SK-N-SH (cell line): ENCODE measurements around the gene PAOX. TPM values are rescaled to one million over a fixed set of nuclear protein-coding genes. Genes with fewer than 3 reads are reported as not detected.

Source experiments
- CTCF ChIA-PET: fragments of 300-600, 350-600 bp; formaldehyde crosslinking; extraction: SDS; loops from one replicate; lab custom pipeline; 2021; lab: Yijun Ruan, JAX
- POLR2A ChIA-PET: fragments of 350-600 bp; sonication (Branson Sonifier 250); formaldehyde crosslinking; extraction: SDS; loops from one replicate; lab custom pipeline; 2020; ENCODE audit warnings: antibody characterized with exemption, inconsistent platforms; lab: Yijun Ruan, JAX
- DNase-seq: peaks from one replicate; pipeline ENCODE4 v3.0.0; 2012
- H2AFZ ChIP-seq: fragments of 200-600 bp; sonication (generic); 2 replicates; pipeline ENCODE4 v1.8.1; 2016; ENCODE audit warnings: antibody characterized with exemption, mild to moderate bottlenecking, low read depth
- H3F3A ChIP-seq: fragments of 200-600 bp; sonication (generic); replicated peaks from 2 replicates; pipeline ENCODE3; 2016; ENCODE audit warnings: antibody characterized with exemption, mild to moderate bottlenecking; ENCODE audit not compliant: insufficient read depth
- H3K27ac ChIP-seq, 2 experiments: fragments of 200-500 bp in 1 of 2; fragments of 200-600 bp in 1 of 2; sonication (Bioruptor generic) in 1 of 2; sonication (generic), shearing (Covaris generic) in 1 of 2; 2 replicates each; pipeline versions ENCODE4 v1.5.1 to v1.6.1; 2014 to 2016; ENCODE audit warnings: low read depth in 2 of 2, inconsistent platforms in 1 of 2, low read length in 1 of 2, mild to moderate bottlenecking in 1 of 2, mixed read lengths in 1 of 2
- H3K27me3 ChIP-seq: fragments of 200-600 bp; sonication (generic), shearing (Covaris generic); 2 replicates; pipeline ENCODE4 v1.6.1; 2016; ENCODE audit warnings: mixed run types; ENCODE audit not compliant: insufficient read depth
- H3K36me3 ChIP-seq, 2 experiments: fragments of 200-500 bp in 1 of 2; fragments of 200-600 bp in 1 of 2; sonication (Bioruptor generic) in 1 of 2; sonication (generic) in 1 of 2; replicated peaks in 1 of 2; 2 replicates each; pipeline versions ENCODE3 to v1.5.1; 2014 to 2016; ENCODE audit warnings: low read length in 1 of 2, mild to moderate bottlenecking in 1 of 2; ENCODE audit not compliant: insufficient read depth in 2 of 2, control insufficient read depth in 1 of 2
- H3K4me1 ChIP-seq, 2 experiments: fragments of 200-500 bp in 1 of 2; fragments of 200-600 bp in 1 of 2; sonication (Bioruptor generic) in 1 of 2; sonication (generic), shearing (Covaris generic) in 1 of 2; 2 replicates each; pipeline versions ENCODE4 v1.5.1 to v1.6.1; 2014 to 2016; ENCODE audit warnings: low read depth in 1 of 2, low read length in 1 of 2, mixed run types in 1 of 2; ENCODE audit not compliant: insufficient read depth in 2 of 2, control insufficient read depth in 1 of 2
- H3K4me2 ChIP-seq: fragments of 200-600 bp; sonication (generic), shearing (Covaris generic); 2 replicates; pipeline ENCODE4 v1.6.1; 2017; ENCODE audit warnings: mixed run types
- H3K4me3 ChIP-seq, 2 experiments: fragments of 200-500 bp in 1 of 2; fragments of 200-600 bp in 1 of 2; sonication (Bioruptor generic) in 1 of 2; sonication (generic), shearing (Covaris generic) in 1 of 2; 2 replicates each; pipeline versions ENCODE4 v1.5.1 to v1.8.1; 2014 to 2016; ENCODE audit warnings: low read depth in 2 of 2, inconsistent platforms in 1 of 2, low read length in 1 of 2, mild to moderate bottlenecking in 1 of 2, mixed read lengths in 1 of 2, moderate library complexity in 1 of 2
- H3K79me2 ChIP-seq: fragments of 200-600 bp; sonication (generic); 2 replicates; pipeline ENCODE4 v1.8.1; 2017; ENCODE audit warnings: mild to moderate bottlenecking; ENCODE audit not compliant: insufficient read depth
- H3K9ac ChIP-seq: fragments of 200-600 bp; sonication (generic); 2 replicates; pipeline ENCODE4 v1.6.1; 2017; ENCODE audit warnings: mixed run types
- H3K9me2 ChIP-seq: fragments of 200-600 bp; sonication (generic); 2 replicates; pipeline ENCODE4 v1.6.1; 2017; ENCODE audit warnings: mixed run types
- H3K9me3 ChIP-seq: fragments of 200-600 bp; sonication (generic); 2 replicates; pipeline ENCODE4 v1.6.1; 2017; ENCODE audit warnings: mixed run types, mild to moderate bottlenecking, moderate library complexity
- H4K20me1 ChIP-seq: fragments of 200-600 bp; sonication (generic); 2 replicates; pipeline ENCODE4 v1.6.1; 2017; ENCODE audit warnings: mild to moderate bottlenecking, mixed run types; ENCODE audit not compliant: insufficient read depth
- FOSL2 ChIP-seq: IDR thresholded peaks from 2 replicates; pipeline ENCODE4 v1.4.0; 2012; ENCODE audit warnings: low read depth, mild to moderate bottlenecking, moderate library complexity, borderline replicate concordance
- FOXJ3 ChIP-seq: sonication (generic); formaldehyde crosslinking; IDR thresholded peaks from 2 replicates; pipeline ENCODE4 v1.5.1; 2020; ENCODE audit warnings: mild to moderate bottlenecking, missing genetic modification reagents
- JUND ChIP-seq: IDR thresholded peaks from 2 replicates; pipeline ENCODE4 v1.4.0; 2012
- MEF2A ChIP-seq: IDR thresholded peaks from 2 replicates; pipeline ENCODE4 v1.4.0; 2012; ENCODE audit warnings: low read depth, borderline replicate concordance
- NFIC ChIP-seq: IDR thresholded peaks from 2 replicates; pipeline ENCODE4 v1.4.0; 2012; ENCODE audit warnings: borderline replicate concordance
- NRF1 ChIP-seq: IDR thresholded peaks from 2 replicates; pipeline ENCODE4 v1.6.1; 2012; ENCODE audit warnings: low read depth, mild to moderate bottlenecking, low read length
- POLR2AphosphoS5 ChIP-seq: IDR thresholded peaks from 2 replicates; pipeline ENCODE4 v1.6.1; 2012; ENCODE audit warnings: low read depth, low read length
- RCOR1 ChIP-seq: fragments of 150-350 bp; IDR thresholded peaks from 2 replicates; pipeline ENCODE4 v1.6.1; 2017; ENCODE audit warnings: antibody characterized with exemption, low read length
- TAF1 ChIP-seq: IDR thresholded peaks from 2 replicates; pipeline ENCODE4 v1.6.1; 2012; ENCODE audit warnings: low read depth, mild to moderate bottlenecking, low read length, moderate library complexity, borderline replicate concordance
- TCF12 ChIP-seq: IDR thresholded peaks from 2 replicates; pipeline ENCODE4 v1.4.0; 2012
- TEAD4 ChIP-seq: IDR thresholded peaks from 2 replicates; pipeline ENCODE4 v1.4.0; 2012; ENCODE audit warnings: mild to moderate bottlenecking, borderline replicate concordance; ENCODE audit not compliant: insufficient read depth
- WGBS: methylation state at CpG from one replicate; pipeline ENCODE4 v1.1.6; 2017; ENCODE audit warnings: low lambda C conversion rate; 5-methylcytosine and 5-hydroxymethylcytosine counted together
- polyA plus RNA-seq, 3 experiments: library from polyadenylated mRNA; depleted of rRNA; stranded (reverse); fragments of >200 nt; gene quantifications; 2 replicates each; pipeline ENCODE4 v1.2.3, GENCODE V29; 2012
- TF ChIP-seq, protein P1 (sequence below): fragments of 200-600 bp; sonication (generic); IDR thresholded peaks from 2 replicates; pipeline ENCODE4 v1.6.1; 2017; ENCODE audit warnings: antibody characterized with exemption, mild to moderate bottlenecking, moderate library complexity
- TF ChIP-seq, protein P2 (sequence below): IDR thresholded peaks from 2 replicates; pipeline ENCODE4 v1.4.0; 2012; ENCODE audit warnings: low read depth, borderline replicate concordance
- TF ChIP-seq, protein P3 (sequence below): fragments of 150-350 bp; IDR thresholded peaks from 2 replicates; pipeline ENCODE4 v1.6.1; 2016; ENCODE audit warnings: mild to moderate bottlenecking, low read depth, low read length

Gene PAOX
- polyA plus RNA-seq, 1 of the 3 experiments (the other 2 are of a cell fraction), result 6.2 TPM

- Histone ChIP-seq H3K27ac (no peak overlapping the region), H3K9me2 (no peaks in the 10 kb centered on the region), H3K9ac (no peak overlapping the region), H3K4me1 (peaks cover 0 to 26% of the 10 kb centered on the region in 2 experiments; a peak in 1 of 4 replicates)
- TF ChIP-seq POLR2AphosphoS5 (no peak), NFIC (no peak), FOXJ3 (CRISPR knock-in tag) (no peak), FOSL2 (no peak), TCF12 (no peak), TEAD4 (no peak), MEF2A (no peak), JUND (no peak), RCOR1 (no peak), NRF1 (no peak), TAF1 (no peak)
- TF ChIP-seq, protein P1, sequence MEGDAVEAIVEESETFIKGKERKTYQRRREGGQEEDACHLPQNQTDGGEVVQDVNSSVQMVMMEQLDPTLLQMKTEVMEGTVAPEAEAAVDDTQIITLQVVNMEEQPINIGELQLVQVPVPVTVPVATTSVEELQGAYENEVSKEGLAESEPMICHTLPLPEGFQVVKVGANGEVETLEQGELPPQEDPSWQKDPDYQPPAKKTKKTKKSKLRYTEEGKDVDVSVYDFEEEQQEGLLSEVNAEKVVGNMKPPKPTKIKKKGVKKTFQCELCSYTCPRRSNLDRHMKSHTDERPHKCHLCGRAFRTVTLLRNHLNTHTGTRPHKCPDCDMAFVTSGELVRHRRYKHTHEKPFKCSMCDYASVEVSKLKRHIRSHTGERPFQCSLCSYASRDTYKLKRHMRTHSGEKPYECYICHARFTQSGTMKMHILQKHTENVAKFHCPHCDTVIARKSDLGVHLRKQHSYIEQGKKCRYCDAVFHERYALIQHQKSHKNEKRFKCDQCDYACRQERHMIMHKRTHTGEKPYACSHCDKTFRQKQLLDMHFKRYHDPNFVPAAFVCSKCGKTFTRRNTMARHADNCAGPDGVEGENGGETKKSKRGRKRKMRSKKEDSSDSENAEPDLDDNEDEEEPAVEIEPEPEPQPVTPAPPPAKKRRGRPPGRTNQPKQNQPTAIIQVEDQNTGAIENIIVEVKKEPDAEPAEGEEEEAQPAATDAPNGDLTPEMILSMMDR, result no peak
- TF ChIP-seq, protein P2, sequence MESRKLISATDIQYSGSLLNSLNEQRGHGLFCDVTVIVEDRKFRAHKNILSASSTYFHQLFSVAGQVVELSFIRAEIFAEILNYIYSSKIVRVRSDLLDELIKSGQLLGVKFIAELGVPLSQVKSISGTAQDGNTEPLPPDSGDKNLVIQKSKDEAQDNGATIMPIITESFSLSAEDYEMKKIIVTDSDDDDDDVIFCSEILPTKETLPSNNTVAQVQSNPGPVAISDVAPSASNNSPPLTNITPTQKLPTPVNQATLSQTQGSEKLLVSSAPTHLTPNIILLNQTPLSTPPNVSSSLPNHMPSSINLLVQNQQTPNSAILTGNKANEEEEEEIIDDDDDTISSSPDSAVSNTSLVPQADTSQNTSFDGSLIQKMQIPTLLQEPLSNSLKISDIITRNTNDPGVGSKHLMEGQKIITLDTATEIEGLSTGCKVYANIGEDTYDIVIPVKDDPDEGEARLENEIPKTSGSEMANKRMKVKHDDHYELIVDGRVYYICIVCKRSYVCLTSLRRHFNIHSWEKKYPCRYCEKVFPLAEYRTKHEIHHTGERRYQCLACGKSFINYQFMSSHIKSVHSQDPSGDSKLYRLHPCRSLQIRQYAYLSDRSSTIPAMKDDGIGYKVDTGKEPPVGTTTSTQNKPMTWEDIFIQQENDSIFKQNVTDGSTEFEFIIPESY, result no peak
- TF ChIP-seq, protein P3, sequence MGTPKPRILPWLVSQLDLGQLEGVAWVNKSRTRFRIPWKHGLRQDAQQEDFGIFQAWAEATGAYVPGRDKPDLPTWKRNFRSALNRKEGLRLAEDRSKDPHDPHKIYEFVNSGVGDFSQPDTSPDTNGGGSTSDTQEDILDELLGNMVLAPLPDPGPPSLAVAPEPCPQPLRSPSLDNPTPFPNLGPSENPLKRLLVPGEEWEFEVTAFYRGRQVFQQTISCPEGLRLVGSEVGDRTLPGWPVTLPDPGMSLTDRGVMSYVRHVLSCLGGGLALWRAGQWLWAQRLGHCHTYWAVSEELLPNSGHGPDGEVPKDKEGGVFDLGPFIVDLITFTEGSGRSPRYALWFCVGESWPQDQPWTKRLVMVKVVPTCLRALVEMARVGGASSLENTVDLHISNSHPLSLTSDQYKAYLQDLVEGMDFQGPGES, result no peak
- TF ChIP-seq, all 33 proteins: peak for 0
- no peaks in the 10 kb centered on the region for H3K79me2 ChIP-seq
- no peaks in the 10 kb centered on the region for H3K9me3 ChIP-seq
- no peaks in the 10 kb centered on the region for H3K27me3 ChIP-seq
- POLR2A ChIA-PET, result no interaction called here
- CTCF ChIA-PET, result interaction anchor here (0.8 to 1.1 kb wide), 2 partner anchors 25 to 46 kb away, joined by 3 to 5 read pairs; no protein-coding TSS in a partner anchor
- WGBS, result 93% methylated on average over 11 of the region's 16 CpGs
- H3K4me2 ChIP-seq, result no peak overlapping the region
- H4K20me1 ChIP-seq, result no peaks in the 10 kb centered on the region
- H3K36me3 ChIP-seq, result peaks cover 0 to 3% of the 10 kb centered on the region in 2 experiments
- H3K4me3 ChIP-seq, result no peak overlapping the region
- H3F3A ChIP-seq, result no peaks in the 10 kb centered on the region
- no peak overlapping the region for H2AFZ ChIP-seq
- DNase-seq, result no peak
These were observed 25.0 kb upstream of the PAOX start for GRCh38 chr10:133353988-133354605.
